Lower leg skin (tissue), 4 donors: Measurements from ENCODE around the gene RHOB. TPM values are rescaled to one million over a fixed set of nuclear protein-coding genes. Genes with fewer than 3 reads are reported as not detected.

Source experiments
- DNase-seq, 2 donors: peaks; one replicate each; pipeline ENCODE4 v3.0.0-alpha.2; 2019; ENCODE audit warnings: low spot score in 2 of 2
- H3K4me3 ChIP-seq: fragments of 200-600 bp; sonication (generic); 2 replicates; pipeline ENCODE4 v1.5.1; 2017; ENCODE audit warnings: mild to moderate bottlenecking, low read depth; ENCODE audit not compliant: poor library complexity, severe bottlenecking
- POLR2A ChIP-seq, 2 donors: fragments of 450-650 bp; IDR thresholded peaks; one replicate each; pipeline ENCODE4 v1.6.1; 2016 to 2017; ENCODE audit warnings: antibody characterized with exemption in 2 of 2, mild to moderate bottlenecking in 1 of 2, moderate library complexity in 1 of 2
- WGBS, 2 donors: methylation state at CpG; one replicate each; pipeline ENCODE4 v1.1.5; 2018; 5-methylcytosine and 5-hydroxymethylcytosine counted together
- intact Hi-C: fragments of 100-400 bp; cut with DNase I; formaldehyde crosslinking; loops from one replicate; pipeline ENCODE4 v1.15.0; 2023; ENCODE audit warnings: low total_unique reads
- total RNA-seq, 4 donors: library from RNA; depleted of rRNA; stranded (reverse); fragments of >200 nt; gene quantifications; one replicate each; pipeline ENCODE4 v1.1.0, GENCODE V29; 2016
- TF ChIP-seq, protein P1 (sequence below), 3 donors: fragments of 450-650 bp; IDR thresholded peaks; one replicate each; pipeline ENCODE4 v1.5.1; 2016; ENCODE audit warnings: antibody characterized with exemption in 3 of 3, mild to moderate bottlenecking in 3 of 3, moderate library complexity in 2 of 3

Gene RHOB
- total RNA-seq, 4 donors from 2014 or later, result 569 to 894 (median 709) TPM

DNA sequence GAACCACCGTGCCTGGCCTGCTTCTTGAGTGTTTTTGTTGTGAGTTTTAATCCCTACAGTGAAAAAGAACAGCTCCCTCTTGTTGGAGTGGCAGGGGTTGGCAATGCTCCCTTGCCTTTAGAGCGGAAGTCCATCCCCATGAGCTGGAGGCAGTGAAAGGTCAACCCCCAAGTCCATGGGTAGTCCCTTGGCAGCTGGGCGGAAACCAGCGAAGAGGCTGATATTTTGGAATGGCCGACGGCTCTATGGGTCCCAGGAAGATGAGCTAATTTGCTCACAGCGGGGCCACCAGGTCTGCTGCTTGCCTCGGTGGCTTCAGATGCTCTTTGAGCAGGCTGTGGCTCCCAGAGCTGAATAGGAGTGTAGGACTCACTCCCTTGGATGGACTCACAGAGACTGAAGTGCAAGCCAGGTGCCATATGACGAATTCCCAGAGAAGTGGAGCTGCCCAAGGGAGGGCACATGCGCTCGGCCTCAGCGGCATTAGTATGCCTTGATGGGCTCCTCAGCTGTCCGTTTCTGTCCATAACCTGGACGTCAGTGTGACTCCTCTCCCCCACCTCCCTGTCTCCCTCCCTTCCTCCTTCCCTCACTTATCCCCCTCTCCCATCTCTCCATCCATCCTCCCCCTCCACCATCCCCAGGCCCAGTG lies 25.4 kb upstream of the RHOB start:
- peak; percentile 13 to 81 for DNase-seq
- no peak for TF ChIP-seq POLR2A (IDR thresholded peaks at IDR 0.05)
- TF ChIP-seq, protein P1, sequence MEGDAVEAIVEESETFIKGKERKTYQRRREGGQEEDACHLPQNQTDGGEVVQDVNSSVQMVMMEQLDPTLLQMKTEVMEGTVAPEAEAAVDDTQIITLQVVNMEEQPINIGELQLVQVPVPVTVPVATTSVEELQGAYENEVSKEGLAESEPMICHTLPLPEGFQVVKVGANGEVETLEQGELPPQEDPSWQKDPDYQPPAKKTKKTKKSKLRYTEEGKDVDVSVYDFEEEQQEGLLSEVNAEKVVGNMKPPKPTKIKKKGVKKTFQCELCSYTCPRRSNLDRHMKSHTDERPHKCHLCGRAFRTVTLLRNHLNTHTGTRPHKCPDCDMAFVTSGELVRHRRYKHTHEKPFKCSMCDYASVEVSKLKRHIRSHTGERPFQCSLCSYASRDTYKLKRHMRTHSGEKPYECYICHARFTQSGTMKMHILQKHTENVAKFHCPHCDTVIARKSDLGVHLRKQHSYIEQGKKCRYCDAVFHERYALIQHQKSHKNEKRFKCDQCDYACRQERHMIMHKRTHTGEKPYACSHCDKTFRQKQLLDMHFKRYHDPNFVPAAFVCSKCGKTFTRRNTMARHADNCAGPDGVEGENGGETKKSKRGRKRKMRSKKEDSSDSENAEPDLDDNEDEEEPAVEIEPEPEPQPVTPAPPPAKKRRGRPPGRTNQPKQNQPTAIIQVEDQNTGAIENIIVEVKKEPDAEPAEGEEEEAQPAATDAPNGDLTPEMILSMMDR (IDR thresholded peaks at IDR 0.05), result no peak
- 76 to 85% methylated on average over 14 of the region's 14 CpGs for WGBS, 2 donors
- intact Hi-C loops, result no loop called here
- no peak overlapping the region for H3K4me3 ChIP-seq

DNA sequence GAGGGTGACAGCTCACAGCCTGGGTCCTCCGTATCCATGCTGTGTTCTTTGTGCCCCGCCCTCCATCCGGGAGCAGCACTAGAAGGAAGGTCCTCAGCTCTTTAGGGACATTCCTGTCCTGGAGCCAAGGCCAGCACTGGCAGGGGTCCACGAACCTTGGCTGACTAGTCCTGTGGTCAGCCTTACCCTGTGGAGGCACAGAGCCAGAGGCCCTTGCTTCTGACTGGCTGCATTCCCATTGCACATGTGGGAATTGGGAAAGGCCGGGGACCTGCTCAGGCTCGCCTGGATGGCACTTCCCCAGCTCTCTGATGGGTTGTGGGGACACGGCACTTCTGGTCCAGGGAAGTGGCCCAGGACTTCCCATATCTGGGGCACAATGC lies 24.9 kb upstream of the RHOB start:
- intact Hi-C loops, result no loop called here
- 22 to 23% methylated on average over 6 to 7 of the region's 7 CpGs for WGBS, 2 donors
- DNase-seq, result peak; percentile 89 to 98
- TF ChIP-seq, protein P1 (IDR thresholded peaks at IDR 0.05), result no peak
- TF ChIP-seq POLR2A (IDR thresholded peaks at IDR 0.05), result no peak
- H3K4me3 ChIP-seq, result no peak overlapping the region

DNA sequence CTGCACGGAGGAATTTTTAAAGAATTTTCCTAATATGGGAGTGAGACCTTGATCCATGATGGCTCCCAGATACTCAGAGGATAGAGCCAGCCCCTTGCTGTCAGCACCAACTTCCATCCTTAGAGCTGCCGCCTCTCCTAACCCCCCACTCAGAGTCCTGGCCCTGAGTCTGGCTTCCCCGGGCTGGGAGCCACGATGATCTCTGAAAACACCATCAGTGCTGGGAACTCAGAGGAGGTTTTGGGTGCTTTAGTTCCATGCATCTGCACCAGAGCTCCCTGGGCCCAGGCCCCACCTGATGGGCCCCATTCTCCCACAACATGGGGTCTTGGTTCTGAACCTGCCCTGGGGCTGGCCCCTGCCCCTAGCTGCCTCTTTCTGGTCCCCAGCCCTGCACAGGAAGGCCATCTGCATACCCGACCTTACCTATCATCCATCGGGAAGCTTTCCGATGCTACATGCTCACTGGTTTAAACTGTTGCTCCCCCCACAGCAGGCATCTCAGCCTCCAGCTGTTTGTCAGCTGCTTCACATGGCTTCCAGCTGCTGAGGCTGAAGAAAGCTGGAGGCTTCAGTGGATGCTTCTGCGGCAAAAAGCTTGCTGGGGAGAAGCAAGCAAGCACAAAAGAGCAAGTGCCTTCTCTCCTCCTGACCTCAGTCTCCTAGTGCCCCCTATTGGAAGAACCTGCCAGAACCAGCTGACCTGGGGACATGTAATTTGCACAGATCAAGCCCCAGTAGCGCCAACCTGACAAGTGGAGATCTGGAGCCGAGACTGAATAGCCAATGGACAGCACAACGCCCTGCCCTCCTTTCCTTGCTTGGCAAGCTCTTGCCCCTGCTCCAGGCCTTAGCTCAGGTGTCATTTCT lies 24.2 kb upstream of the RHOB start:
- H3K4me3 ChIP-seq, result no peak overlapping the region
- intact Hi-C loops, result no loop called here
- WGBS, 2 donors, result 55 to 65% methylated on average over 11 of the region's 11 CpGs
- DNase-seq, result peak; percentile 28 to 90
- TF ChIP-seq POLR2A (IDR thresholded peaks at IDR 0.05), result no peak
- TF ChIP-seq, protein P1 (IDR thresholded peaks at IDR 0.05), result no peak

DNA sequence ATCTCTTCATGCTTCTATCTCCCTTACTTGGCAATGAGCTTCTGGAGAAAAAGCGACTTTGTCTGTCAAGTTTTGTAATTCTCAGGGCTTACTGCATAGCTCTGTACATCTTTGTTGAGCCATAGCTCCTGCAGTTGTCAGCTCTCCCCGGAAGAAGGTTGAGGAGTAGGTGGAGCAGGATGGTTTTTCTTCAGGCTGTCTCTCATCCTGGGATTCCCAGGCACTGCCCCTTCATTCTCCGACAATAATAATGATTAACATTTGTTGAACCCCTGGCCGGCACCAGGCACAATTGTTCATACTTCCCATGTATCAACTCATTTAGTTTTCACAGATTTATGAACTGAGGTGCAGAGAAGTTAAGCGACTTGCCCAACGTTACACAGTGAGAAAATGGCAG lies 23.5 kb upstream of the RHOB start:
- intact Hi-C loops, result no loop called here
- 80 to 85% methylated on average over 6 of the region's 6 CpGs for WGBS, 2 donors
- TF ChIP-seq, protein P1 (IDR thresholded peaks at IDR 0.05), result no peak
- no peak for TF ChIP-seq POLR2A (IDR thresholded peaks at IDR 0.05)
- no peak overlapping the region for H3K4me3 ChIP-seq
- DNase-seq, result peak; percentile 11 to 58

DNA sequence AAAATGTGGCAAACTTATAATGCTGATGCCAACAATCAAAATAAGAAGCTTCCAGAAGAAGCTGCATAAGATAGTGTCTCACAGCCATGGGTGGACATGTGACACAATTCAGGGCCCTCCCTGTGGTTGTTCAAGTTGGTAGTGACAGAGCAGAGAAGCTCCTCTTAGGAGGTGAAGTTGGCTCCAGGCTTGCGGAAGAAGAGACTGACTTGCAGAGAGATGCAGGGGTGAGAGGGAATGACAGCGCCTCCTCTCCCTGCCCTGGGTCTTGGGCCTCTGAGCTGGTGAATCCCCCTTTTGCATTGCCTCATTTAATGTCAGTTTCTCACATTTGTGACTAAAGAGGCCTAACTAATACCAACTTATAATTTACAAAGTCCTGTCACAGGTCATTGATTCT lies 23.0 kb upstream of the RHOB start:
- intact Hi-C loops, result no loop called here
- TF ChIP-seq, protein P1 (IDR thresholded peaks at IDR 0.05), result no peak
- TF ChIP-seq POLR2A (IDR thresholded peaks at IDR 0.05), result no peak
- 81 to 93% methylated on average over 2 of the region's 2 CpGs for WGBS, 2 donors
- no peak overlapping the region for H3K4me3 ChIP-seq
- DNase-seq, result peak; percentile 19 to 82
